GM21717 (cell line): Measurements from ENCODE around the gene RNF123.
"Not testable (repeated sequence)": the region's sequence is repeated elsewhere in the genome, so short reads cannot be mapped to it uniquely, and the experiment has no call there.

ENCODE experiments used
- ATAC-seq: cut with Tn5 transposase; IDR thresholded peaks from one replicate; pipeline ENCODE4 v1.9.1; 2021; ENCODE audit warnings: mild to moderate bottlenecking, moderate library complexity; ENCODE audit not compliant: unreplicated experiment

Gene RNF123

DNA sequence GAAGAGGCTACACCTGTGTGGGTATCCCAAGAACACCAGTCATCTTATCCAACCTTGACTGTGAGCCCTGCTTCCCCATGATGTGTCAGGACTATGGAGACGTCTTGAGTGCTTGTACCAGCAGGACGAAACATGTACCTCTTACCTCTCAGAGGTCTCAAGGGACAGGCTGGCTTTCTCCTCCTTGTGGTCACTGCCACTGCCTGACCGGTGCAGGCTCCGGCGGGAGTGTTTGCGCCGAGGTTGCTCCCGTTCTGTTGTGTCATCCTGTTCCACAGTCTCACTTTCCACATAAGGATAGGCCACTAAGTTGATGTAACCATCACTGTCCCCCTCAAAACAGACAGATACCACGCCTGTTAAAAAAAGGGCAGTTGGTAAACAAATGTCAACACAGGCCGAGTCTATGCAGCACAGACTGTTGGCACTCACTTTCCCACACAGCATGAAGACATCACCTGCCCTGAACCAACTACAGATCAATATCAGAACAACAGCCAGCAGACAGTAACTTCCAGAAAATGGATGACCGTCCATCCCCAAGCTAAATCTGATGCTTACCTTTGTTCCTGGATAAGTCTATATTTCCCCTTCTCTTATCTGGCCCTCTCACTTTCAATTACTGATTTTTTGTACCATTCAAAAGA, 48.8 kb downstream of the RNF123 start:
- no peak for ATAC-seq

- no peak for ATAC-seq
Observed at GRCh38 chr3:49740427-49740826, 51.1 kb downstream of the RNF123 start.

DNA sequence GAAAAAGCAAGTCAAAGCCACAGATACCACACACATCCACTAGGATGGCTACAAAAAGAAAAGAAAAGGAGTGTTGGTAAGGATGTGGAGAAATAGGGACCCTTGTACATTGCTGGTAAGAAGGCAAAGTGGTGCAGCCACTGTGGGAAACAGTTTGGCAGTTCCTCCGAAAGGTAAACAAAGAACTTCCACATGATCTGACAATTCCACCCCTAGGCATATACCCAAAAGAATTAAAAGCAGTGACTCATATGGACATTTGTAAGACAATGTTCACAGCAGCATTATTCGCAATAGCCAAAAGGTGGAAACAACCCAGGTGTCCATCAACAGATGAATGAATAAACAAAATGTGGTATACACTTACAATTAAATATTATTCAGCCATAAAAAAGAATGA, 56.6 kb downstream of the RNF123 start:
- no peak for ATAC-seq

GRCh38 chr3:49747792-49748480, 58.6 kb downstream of the RNF123 start:
- ATAC-seq, result no peak

- not testable (repeated sequence) for ATAC-seq
Observed at GRCh38 chr3:49748874-49749273, 59.5 kb downstream of the RNF123 start.

- no peak for ATAC-seq
Observed at GRCh38 chr3:49750056-49750455, 60.7 kb downstream of the RNF123 start.

DNA sequence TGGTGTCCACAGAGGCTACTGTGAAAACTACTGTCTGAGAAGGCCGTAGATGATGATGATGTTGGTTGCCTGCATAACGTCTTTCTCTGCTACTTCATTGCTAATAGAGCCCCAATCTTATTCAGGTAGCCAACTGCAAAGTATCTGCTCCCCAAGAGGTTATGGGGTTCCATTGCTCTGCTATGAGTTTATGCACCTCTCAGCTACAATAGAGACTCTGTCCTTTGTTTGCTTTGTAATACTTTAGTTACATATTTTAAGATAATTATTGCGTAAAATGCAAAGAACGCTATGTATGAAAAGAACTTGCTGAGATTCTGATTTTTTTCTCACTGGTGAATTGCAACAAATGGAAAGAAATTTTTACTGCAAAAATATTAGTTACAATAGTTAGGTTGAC, 62.1 kb downstream of the RNF123 start:
- no peak for ATAC-seq

DNA sequence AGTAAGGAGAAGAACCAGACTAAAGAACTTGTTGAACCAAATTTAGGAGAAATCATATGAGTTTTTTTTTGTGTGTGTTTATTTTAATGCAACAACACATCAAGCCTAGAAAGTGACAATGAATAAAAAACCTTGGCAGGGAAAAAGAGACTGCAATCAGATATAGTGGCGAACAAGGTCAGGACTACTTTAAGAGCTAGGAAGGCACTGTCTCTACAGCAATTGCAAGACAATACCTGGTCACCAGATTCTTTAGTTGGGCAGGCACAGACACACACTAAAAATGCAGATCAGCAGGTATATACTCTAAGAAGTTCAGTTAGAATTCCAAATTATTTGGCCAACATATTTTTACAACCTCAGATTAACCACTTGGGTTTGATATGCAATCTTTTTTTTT, 65.2 kb downstream of the RNF123 start:
- no peak for ATAC-seq

GRCh38 chr3:49756036-49756435, 66.7 kb downstream of the RNF123 start:
- no peak for ATAC-seq

GRCh38 chr3:49757197-49757596, 67.8 kb downstream of the RNF123 start:
- ATAC-seq, result no peak

DNA sequence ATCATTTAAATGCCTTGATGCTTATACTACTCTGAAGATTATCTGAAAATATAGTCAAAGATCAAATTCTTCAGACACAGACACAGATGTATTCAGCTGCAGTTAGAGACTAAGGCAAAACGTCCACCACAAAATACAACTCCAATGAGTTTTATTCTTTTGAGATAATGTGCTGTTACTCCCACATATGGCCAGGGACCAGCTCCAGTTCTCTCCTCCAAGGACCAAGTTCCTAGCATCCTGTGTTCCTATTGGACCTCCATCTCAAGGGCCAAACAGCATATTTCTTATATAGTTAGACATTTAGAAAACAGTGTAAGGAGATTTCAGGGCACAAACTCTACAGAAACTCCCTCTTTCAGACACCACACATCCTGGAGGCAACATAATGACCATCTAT, 69.9 kb downstream of the RNF123 start:
- no peak for ATAC-seq

- no peak for ATAC-seq
Observed at GRCh38 chr3:49761661-49762060, 72.3 kb downstream of the RNF123 start.

- ATAC-seq, result no peak
Observed at GRCh38 chr3:49763981-49764380, 74.6 kb downstream of the RNF123 start.

- ATAC-seq, result no peak
Observed at GRCh38 chr3:49769286-49769915, 80.0 kb downstream of the RNF123 start.

GRCh38 chr3:49769926-49770325, 80.6 kb downstream of the RNF123 start:
- ATAC-seq, result no peak
